Large intestine (tissue), 12 donors: ENCODE results near the gene RNASEH2C. TPM values are rescaled to one million over a fixed set of nuclear protein-coding genes. Genes with fewer than 3 reads are reported as not detected.
"Not testable (repeated sequence)": the region's sequence is repeated elsewhere in the genome, so short reads cannot be mapped to it uniquely, and the experiment has no call there.

ENCODE experiments used
- DNase-seq, 2 donors: peaks; one replicate each; pipeline versions ENCODE4 v3.0.0 to v3.0.0-alpha.2; 2013
- H3K27ac ChIP-seq: one replicate; pipeline ENCODE4 v1.5.1; 2013; ENCODE audit warnings: low read length
- H3K27me3 ChIP-seq: 2 replicates; pipeline ENCODE4 v1.6.1; 2013; ENCODE audit warnings: low read length; ENCODE audit not compliant: control insufficient read depth, insufficient read depth
- H3K36me3 ChIP-seq: 2 replicates; pipeline ENCODE4 v1.6.1; 2013; ENCODE audit warnings: low read length; ENCODE audit not compliant: control insufficient read depth, insufficient read depth
- H3K4me1 ChIP-seq: one replicate; pipeline ENCODE4 v1.6.1; 2013; ENCODE audit warnings: low read length; ENCODE audit not compliant: control insufficient read depth, insufficient read depth
- H3K4me3 ChIP-seq: one replicate; pipeline ENCODE4 v1.5.1; 2013; ENCODE audit warnings: low read length
- H3K9me3 ChIP-seq: one replicate; pipeline ENCODE4 v1.6.1; 2013; ENCODE audit warnings: mild to moderate bottlenecking, low read depth, low read length, moderate library complexity; ENCODE audit not compliant: control insufficient read depth
- WGBS: methylation state at CpG from one replicate; pipeline ENCODE4 v1.1.5; 2013; ENCODE audit warnings: low lambda C conversion rate; ENCODE audit not compliant: insufficient coverage; 5-methylcytosine and 5-hydroxymethylcytosine counted together
- long read RNA-seq, 11 donors: transcript quantifications; one replicate each; lab custom pipeline, GENCODE V29; 2026
- polyA plus RNA-seq: library from polyadenylated mRNA; unstranded; fragments of 120-200 nt; gene quantifications from one replicate; pipeline ENCODE4 v1.2.1, GENCODE V29; 2013

RNASEH2C gene
- polyA plus RNA-seq = 38.9 TPM
- long read RNA-seq, donor 1, transcript RNASEH2C-201 (4 exons, 2,794 nt) = major isoform, 18 of 23 reads
- long read RNA-seq, donor 1, partial matches to known transcripts = 0 of 23 reads
- long read RNA-seq, donor 1, other reads (novel, unspliced or antisense) = 0 of 23 reads
- long read RNA-seq, donor 2, transcript RNASEH2C-201 (4 exons, 2,794 nt) = major isoform, 38 of 48 reads
- long read RNA-seq, donor 2, partial matches to known transcripts = 0 of 48 reads
- long read RNA-seq, donor 2, other reads (novel, unspliced or antisense) = 0 of 48 reads
- long read RNA-seq, donor 3 = 0 reads
- long read RNA-seq, donor 4, transcript RNASEH2C-201 (4 exons, 2,794 nt) = major isoform, 7 of 12 reads
- long read RNA-seq, donor 4, partial matches to known transcripts = 5 of 12 reads
- long read RNA-seq, donor 4, other reads (novel, unspliced or antisense) = 0 of 12 reads
- long read RNA-seq, donor 5, transcript RNASEH2C-201 (4 exons, 2,794 nt) = major isoform, 23 of 27 reads
- long read RNA-seq, donor 5, partial matches to known transcripts = 0 of 27 reads
- long read RNA-seq, donor 5, other reads (novel, unspliced or antisense) = 0 of 27 reads
- long read RNA-seq, donor 6, transcript RNASEH2C-203 (3 exons, 2,798 nt) = minor isoform, 6 of 55 reads
- long read RNA-seq, donor 6, transcript RNASEH2C-201 (4 exons, 2,794 nt) = major isoform, 45 of 55 reads
- long read RNA-seq, donor 6, partial matches to known transcripts = 0 of 55 reads
- long read RNA-seq, donor 6, other reads (novel, unspliced or antisense) = 0 of 55 reads
- long read RNA-seq, donor 7, transcript RNASEH2C-203 (3 exons, 2,798 nt) = minor isoform, 8 of 30 reads
- long read RNA-seq, donor 7, transcript RNASEH2C-201 (4 exons, 2,794 nt) = major isoform, 22 of 30 reads
- long read RNA-seq, donor 7, partial matches to known transcripts = 0 of 30 reads
- long read RNA-seq, donor 7, other reads (novel, unspliced or antisense) = 0 of 30 reads
- long read RNA-seq, donor 8, transcript RNASEH2C-201 (4 exons, 2,794 nt) = major isoform, 63 of 72 reads
- long read RNA-seq, donor 8, transcript RNASEH2C-203 (3 exons, 2,798 nt) = minor isoform, 6 of 72 reads
- long read RNA-seq, donor 8, partial matches to known transcripts = 0 of 72 reads
- long read RNA-seq, donor 8, other reads (novel, unspliced or antisense) = 0 of 72 reads
- long read RNA-seq, donor 9, transcript RNASEH2C-203 (3 exons, 2,798 nt) = minor isoform, 12 of 59 reads
- long read RNA-seq, donor 9, transcript RNASEH2C-201 (4 exons, 2,794 nt) = major isoform, 42 of 59 reads
- long read RNA-seq, donor 9, partial matches to known transcripts = 0 of 59 reads
- long read RNA-seq, donor 9, other reads (novel, unspliced or antisense) = 0 of 59 reads
- long read RNA-seq, donor 10, transcript RNASEH2C-201 (4 exons, 2,794 nt) = major isoform, 46 of 84 reads
- long read RNA-seq, donor 10, partial matches to known transcripts = 32 of 84 reads
- long read RNA-seq, donor 10, other reads (novel, unspliced or antisense) = 0 of 84 reads
- long read RNA-seq, donor 11, transcript RNASEH2C-201 (4 exons, 2,794 nt) = major isoform, 25 of 31 reads
- long read RNA-seq, donor 11, partial matches to known transcripts = 5 of 31 reads
- long read RNA-seq, donor 11, other reads (novel, unspliced or antisense) = 0 of 31 reads

- peak; percentile 84 to 91 for DNase-seq
- WGBS = no CpG with 5 or more reads among the region's 76 CpGs
- peaks cover 14% of the 10 kb centered on the region for H3K4me1 ChIP-seq
Observed at GRCh38 chr11:65720211-65720934, at the start of gene RNASEH2C. Gene RNASEH2C (minus strand): TSS chr11:65720798. CDS start chr11:65720758, 40 bp downstream.

DNA sequence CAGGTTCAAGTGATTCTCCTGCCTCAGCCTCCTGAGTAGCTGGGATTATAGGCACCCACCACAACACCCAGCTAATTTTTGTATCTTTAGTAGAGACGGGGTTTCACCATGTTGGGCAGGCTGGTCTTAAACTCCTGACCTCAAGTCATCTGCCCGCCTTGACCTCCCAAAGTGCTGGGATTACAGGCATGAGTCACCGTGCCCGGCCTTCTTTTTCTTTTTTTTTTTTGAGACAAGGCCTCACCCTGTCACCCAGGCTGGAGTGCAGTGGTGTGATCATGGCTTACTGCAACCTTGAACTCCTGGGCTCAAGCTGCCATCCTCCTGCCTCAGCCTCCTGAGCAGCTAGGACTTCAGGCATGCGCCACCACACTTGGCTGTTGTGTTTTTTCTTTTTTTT, 47.2 kb upstream of the RNASEH2C start:
- peaks cover 12% of the 10 kb centered on the region for H3K4me1 ChIP-seq
- not testable (repeated sequence) for H3K27me3 ChIP-seq, DNase-seq, H3K27ac ChIP-seq, H3K4me3 ChIP-seq, H3K36me3 ChIP-seq, H3K9me3 ChIP-seq
- WGBS = no CpG with 5 or more reads among the region's 5 CpGs

More at GRCh38 chr11:65720211-65720934, at the start of gene RNASEH2C:
- H3K27me3 ChIP-seq = no peaks in the 10 kb centered on the region
- no peaks in the 10 kb centered on the region for H3K9me3 ChIP-seq
- H3K36me3 ChIP-seq = peaks cover 38% of the 10 kb centered on the region
- peak within 1 kb of the TSS; percentile 81 for H3K27ac ChIP-seq
- H3K4me3 ChIP-seq = peak within 1 kb of the TSS; percentile 78

DNA sequence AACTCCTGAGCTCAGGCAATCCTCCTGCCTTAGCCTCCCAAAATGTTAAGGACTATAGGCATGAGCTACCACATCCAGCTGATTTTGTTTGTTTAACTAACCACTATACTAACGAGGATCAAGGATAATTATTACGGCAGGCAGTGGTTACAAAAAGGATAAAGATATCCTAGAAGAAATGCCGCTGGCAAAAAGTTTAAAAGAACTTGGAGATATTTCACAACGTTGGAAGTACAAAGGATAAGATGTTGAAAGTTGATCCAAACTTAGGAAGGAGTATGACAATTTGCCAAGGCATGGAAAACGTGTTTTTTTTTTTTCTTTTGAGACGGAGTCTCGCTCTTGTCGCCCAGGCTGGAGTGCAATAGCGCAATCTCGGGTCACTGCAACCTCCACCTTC, 46.8 kb upstream of the RNASEH2C start:
- H3K36me3 ChIP-seq = no peaks in the 10 kb centered on the region
- H3K9me3 ChIP-seq = peaks cover 2% of the 10 kb centered on the region
- WGBS = 88% methylated on average over 4 of the region's 10 CpGs

DNA sequence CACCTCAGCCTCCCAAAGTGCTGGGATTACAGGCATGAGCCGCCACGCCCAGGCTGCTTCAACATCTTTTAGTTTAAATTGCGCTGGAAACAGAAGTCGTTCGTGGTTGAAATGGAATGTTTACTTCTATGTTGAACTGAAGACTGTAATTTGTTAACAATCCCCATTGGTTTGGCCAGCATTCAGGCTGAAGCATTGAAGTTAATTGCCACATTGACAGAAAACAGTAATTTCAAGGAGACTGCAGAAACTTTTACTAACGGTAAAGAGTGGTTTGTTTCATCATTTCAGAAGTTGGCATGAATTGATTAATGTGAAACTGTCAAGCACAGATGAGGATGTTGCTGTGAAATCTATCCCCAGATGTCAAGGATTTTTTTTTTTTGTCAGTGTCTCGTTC, 45.9 kb upstream of the RNASEH2C start:
- no peaks in the 10 kb centered on the region for H3K36me3 ChIP-seq
- H3K9me3 ChIP-seq = peaks cover 2% of the 10 kb centered on the region
- no peak overlapping the region for H3K27ac ChIP-seq
- WGBS = 60% methylated on average over 1 of the region's 7 CpGs
- no peak overlapping the region for H3K4me3 ChIP-seq
- H3K4me1 ChIP-seq = peaks cover 12% of the 10 kb centered on the region
- no peaks in the 10 kb centered on the region for H3K27me3 ChIP-seq
- no peak for DNase-seq

More for the DNA sequence above, 46.8 kb upstream of the RNASEH2C start:
- peaks cover 12% of the 10 kb centered on the region for H3K4me1 ChIP-seq
- H3K27me3 ChIP-seq = no peaks in the 10 kb centered on the region
- no peak overlapping the region for H3K4me3 ChIP-seq
- DNase-seq = no peak
- H3K27ac ChIP-seq = no peak overlapping the region

DNA sequence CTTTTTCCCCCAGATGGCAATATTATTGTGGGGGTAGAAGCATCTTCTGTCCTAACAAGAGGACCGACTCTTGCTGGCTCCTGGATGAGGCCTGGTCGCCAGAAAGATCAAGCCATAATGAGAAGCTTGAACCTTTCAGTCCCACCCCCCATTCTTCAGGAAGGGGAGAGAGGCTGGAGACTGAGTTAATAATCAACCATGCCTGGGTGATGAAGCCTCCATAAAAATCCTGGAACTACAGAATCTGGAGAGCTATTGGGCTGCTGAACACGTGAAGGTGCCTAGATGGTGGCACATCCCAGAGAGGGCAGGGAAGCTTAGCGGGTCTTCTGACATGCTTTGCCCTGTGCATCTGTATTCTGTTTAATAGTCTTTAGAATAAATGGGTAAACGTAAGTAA, 43.8 kb upstream of the RNASEH2C start:
- peak; percentile 36 to 66 for DNase-seq
- peaks cover 12% of the 10 kb centered on the region for H3K4me1 ChIP-seq
- peak overlapping the region; percentile 10 for H3K27ac ChIP-seq
- H3K9me3 ChIP-seq = peaks cover 2% of the 10 kb centered on the region
- H3K36me3 ChIP-seq = no peaks in the 10 kb centered on the region
- no CpG with 5 or more reads among the region's 5 CpGs for WGBS
- no peaks in the 10 kb centered on the region for H3K27me3 ChIP-seq
- no peak overlapping the region for H3K4me3 ChIP-seq

GRCh38 chr11:65762816-65763215, 42.2 kb upstream of the RNASEH2C start:
- WGBS = no CpG with 5 or more reads among the region's 29 CpGs
- not testable (repeated sequence) for DNase-seq, H3K27me3 ChIP-seq, H3K36me3 ChIP-seq, H3K9me3 ChIP-seq, H3K27ac ChIP-seq, H3K4me3 ChIP-seq
- peaks cover 12% of the 10 kb centered on the region for H3K4me1 ChIP-seq

GRCh38 chr11:65762169-65762568, 41.6 kb upstream of the RNASEH2C start:
- not testable (repeated sequence) for H3K4me3 ChIP-seq, H3K36me3 ChIP-seq, H3K27ac ChIP-seq, H3K27me3 ChIP-seq, H3K9me3 ChIP-seq, DNase-seq
- no CpG with 5 or more reads among the region's 5 CpGs for WGBS
- H3K4me1 ChIP-seq = peaks cover 12% of the 10 kb centered on the region

DNA sequence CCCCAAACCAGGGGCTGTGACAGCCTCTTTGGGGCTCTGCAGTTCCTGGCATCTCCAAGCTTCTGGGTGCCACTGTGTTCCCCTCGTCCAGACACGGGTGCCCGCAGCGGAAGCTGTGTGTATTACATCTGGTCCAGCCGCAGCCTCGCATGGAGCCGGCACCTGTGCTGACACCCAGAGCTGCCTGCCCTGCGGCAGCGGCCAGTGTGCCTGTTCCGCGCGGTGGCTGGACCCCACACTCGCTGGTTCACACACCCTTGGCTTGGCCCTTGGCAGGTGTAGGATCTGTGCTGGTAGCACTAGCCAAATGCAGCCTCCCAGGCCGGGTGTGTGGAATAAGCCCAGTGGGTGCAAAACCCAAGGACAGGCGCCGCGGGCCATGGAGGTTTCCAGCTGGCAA, 24.5 kb upstream of the RNASEH2C start:
- DNase-seq = no peak
- no peaks in the 10 kb centered on the region for H3K36me3 ChIP-seq
- H3K9me3 ChIP-seq = no peaks in the 10 kb centered on the region
- no peaks in the 10 kb centered on the region for H3K4me1 ChIP-seq
- WGBS = no CpG with 5 or more reads among the region's 17 CpGs
- H3K27me3 ChIP-seq = peaks cover 9% of the 10 kb centered on the region
- H3K27ac ChIP-seq = no peak overlapping the region
- no peak overlapping the region for H3K4me3 ChIP-seq

DNA sequence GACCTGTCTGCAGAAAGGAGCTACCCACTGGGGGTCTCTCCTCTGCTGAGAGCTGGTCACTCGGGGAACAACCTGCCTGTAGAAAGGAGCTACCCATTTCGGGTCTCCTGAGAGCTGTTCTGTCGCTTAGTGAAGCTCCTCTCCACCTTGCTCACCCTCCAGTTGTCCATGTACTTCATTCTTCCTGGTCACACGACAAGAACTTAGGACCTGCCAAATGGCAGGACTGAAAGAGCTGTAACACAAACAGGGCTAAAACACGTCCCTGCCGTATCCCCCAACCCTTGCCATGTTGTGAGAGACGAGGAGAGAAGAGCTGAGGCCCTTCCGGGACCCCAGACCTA, 24.1 kb upstream of the RNASEH2C start:
- DNase-seq = no peak
- WGBS = no CpG with 5 or more reads among the region's 8 CpGs
- Histone ChIP-seq H3K9me3 (no peaks in the 10 kb centered on the region), H3K27me3 (peaks cover 9% of the 10 kb centered on the region), H3K4me3 (no peak overlapping the region), H3K4me1 (no peaks in the 10 kb centered on the region), H3K36me3 (no peaks in the 10 kb centered on the region), H3K27ac (no peak overlapping the region)
